H1 (cell line): ENCODE data around the gene IRF3. TPM values are rescaled to one million over a fixed set of nuclear protein-coding genes. Genes with fewer than 3 reads are reported as not detected.
A peak's percentile ranks its signal among the peaks of the same experiment; 100 is the strongest.

Experiments
- CTBP2 ChIP-seq: IDR thresholded peaks from 2 replicates; pipeline ENCODE4 v1.7.0; 2011; ENCODE audit warnings: borderline replicate concordance, mild to moderate bottlenecking, moderate library complexity, mixed read lengths, low read length; ENCODE audit not compliant: insufficient read depth, insufficient read length
- CTCF ChIP-seq, 3 experiments: IDR thresholded peaks; 1 replicate in 2 of 3; 2 replicates in 1 of 3; pipeline versions ENCODE4 v1.5.1 to v1.6.1; 2011; ENCODE audit warnings: low read length in 3 of 3, mild to moderate bottlenecking in 3 of 3, inconsistent platforms in 2 of 3, low read depth in 1 of 3, moderate library complexity in 1 of 3; ENCODE audit not compliant: insufficient read depth in 1 of 3; ENCODE audit errors: control extremely low read depth in 1 of 3
- EP300 ChIP-seq, 2 experiments: IDR thresholded peaks; 1 replicate in 1 of 2; 2 replicates in 1 of 2; pipeline ENCODE4 v1.6.1; 2011 to 2012; ENCODE audit warnings: low read depth in 2 of 2, low read length in 2 of 2, mild to moderate bottlenecking in 2 of 2, borderline replicate concordance in 1 of 2, inconsistent platforms in 1 of 2, moderate library complexity in 1 of 2
- GABPA ChIP-seq: IDR thresholded peaks from 2 replicates; pipeline ENCODE4 v1.6.1; 2011; ENCODE audit warnings: mild to moderate bottlenecking, low read length, moderate library complexity, borderline replicate concordance; ENCODE audit not compliant: insufficient read depth
- NANOG ChIP-seq: IDR thresholded peaks from 2 replicates; pipeline ENCODE4 v1.6.1; 2011; ENCODE audit warnings: low read length, low read depth, mild to moderate bottlenecking, inconsistent platforms; ENCODE audit not compliant: insufficient read depth, poor library complexity, severe bottlenecking
- PHF8 ChIP-seq: fragments of 200-600 bp; sonication (generic); conservative IDR thresholded peaks from 2 replicates; pipeline ENCODE4 v1.7.1; 2012; ENCODE audit warnings: low read depth, mild to moderate bottlenecking, inconsistent platforms, low read length, moderate library complexity
- POLR2AphosphoS5 ChIP-seq: IDR thresholded peaks from 2 replicates; pipeline ENCODE4 v1.6.1; 2011; ENCODE audit warnings: low read depth, low read length
- SIN3A ChIP-seq, 2 experiments: IDR thresholded peaks in 1 of 2; conservative IDR thresholded peaks in 1 of 2; 2 replicates each; pipeline ENCODE4 v1.6.1; 2011 to 2012; ENCODE audit warnings: low read length in 2 of 2, improper control_type of control experiment in 1 of 2, low read depth in 1 of 2, mild to moderate bottlenecking in 1 of 2
- SIRT6 ChIP-seq: IDR thresholded peaks from one replicate; pipeline ENCODE4 v1.7.1; 2012; ENCODE audit warnings: low read length, inconsistent platforms
- SIX5 ChIP-seq: IDR thresholded peaks from 2 replicates; pipeline ENCODE4 v1.6.1; 2011; ENCODE audit warnings: mild to moderate bottlenecking, low read depth, low read length
- TBP ChIP-seq: IDR thresholded peaks from 2 replicates; pipeline ENCODE4 v1.6.1; 2011; ENCODE audit warnings: low read depth, low read length, improper control_type of control experiment
- TEAD4 ChIP-seq: IDR thresholded peaks from 2 replicates; pipeline ENCODE4 v1.6.1; 2012; ENCODE audit warnings: low read depth, low read length, inconsistent platforms, mixed read lengths
- USF2 ChIP-seq: IDR thresholded peaks from 2 replicates; pipeline ENCODE4 v1.6.1; 2011; ENCODE audit warnings: low read length, improper control_type of control experiment
- polyA plus RNA-seq, 7 experiments: library from polyadenylated mRNA; depleted of rRNA in 3 of 7; stranded (reverse) in 5 of 7; unstranded in 2 of 7; fragments of >200 nt in 5 of 7; fragments of 200-250 nt in 2 of 7; gene quantifications; 1 replicate in 5 of 7; 2 replicates in 1 of 7; 4 replicates in 1 of 7; pipeline versions ENCODE4 v1.2.1 to v1.2.3, GENCODE V29; 2011 to 2013; ENCODE audit warnings: missing spikeins in 2 of 7, mixed read lengths in 2 of 7
- total RNA-seq: library from RNA; stranded (reverse); fragmentation: NEBNext Ultra II Directional; extraction: Animal tissue kit (Norgen Biotek cat#: 25700); gene quantifications from 2 replicates; pipeline ENCODE4 v1.2.1, GENCODE V29; 2021

IRF3 gene
- total and polyA plus RNA-seq, 2 of the 8 experiments (the other 6 are each of a cell fraction or from before 2014, with no cell fraction given): 103 to 114 TPM

GRCh38 chr19:49680421-49681351 lies 15.0 kb upstream of the IRF3 start (continued):
- no peak for TF ChIP-seq GABPA
- no peak; the same call in 1 of the 2 replicates for TF ChIP-seq TEAD4
- 0 out of 3 replicates have a peak, but pooled peaks of 1 of the 2 experiments have one; percentile 35 for TF ChIP-seq EP300 (IDR thresholded peaks at IDR 0.05; ENCODE audit: borderline replicate concordance in 1 of 2, low read depth in 2 of 2, low read length in 2 of 2)
- TF ChIP-seq SIRT6: no peak
- no peak for TF ChIP-seq NANOG
- no peak for TF ChIP-seq SIX5
- TF ChIP-seq CTCF (IDR thresholded peaks at IDR 0.05; ENCODE audit: control extremely low read depth in 1 of 3, insufficient read depth in 1 of 3, low read depth in 1 of 3, low read length in 3 of 3): peak; percentile 88 to 98 (median 98)
- peak; percentile 47 to 88; a peak in 3 of 4 replicates for TF ChIP-seq SIN3A (conservative IDR thresholded peaks at IDR 0.05 in 1 of 2, IDR thresholded peaks at IDR 0.05 in 1 of 2; ENCODE audit: low read depth in 1 of 2, low read length in 2 of 2)
- no peak for TF ChIP-seq TBP
- TF ChIP-seq USF2: no peak
- TF ChIP-seq POLR2AphosphoS5: peak; percentile 77; the same call in 1 of the 2 replicates
- no peak for TF ChIP-seq CTBP2
- TF ChIP-seq PHF8: no peak
